Measurements from ENCODE around the gene PTGIS. TPM values are rescaled to one million over a fixed set of nuclear protein-coding genes. Genes with fewer than 3 reads are reported as not detected.

The PTGIS gene
- polyA plus RNA-seq, 1 donor (not counting 4 experiments of a cell fraction or from before 2014, with no cell fraction given): not detected

DNA sequence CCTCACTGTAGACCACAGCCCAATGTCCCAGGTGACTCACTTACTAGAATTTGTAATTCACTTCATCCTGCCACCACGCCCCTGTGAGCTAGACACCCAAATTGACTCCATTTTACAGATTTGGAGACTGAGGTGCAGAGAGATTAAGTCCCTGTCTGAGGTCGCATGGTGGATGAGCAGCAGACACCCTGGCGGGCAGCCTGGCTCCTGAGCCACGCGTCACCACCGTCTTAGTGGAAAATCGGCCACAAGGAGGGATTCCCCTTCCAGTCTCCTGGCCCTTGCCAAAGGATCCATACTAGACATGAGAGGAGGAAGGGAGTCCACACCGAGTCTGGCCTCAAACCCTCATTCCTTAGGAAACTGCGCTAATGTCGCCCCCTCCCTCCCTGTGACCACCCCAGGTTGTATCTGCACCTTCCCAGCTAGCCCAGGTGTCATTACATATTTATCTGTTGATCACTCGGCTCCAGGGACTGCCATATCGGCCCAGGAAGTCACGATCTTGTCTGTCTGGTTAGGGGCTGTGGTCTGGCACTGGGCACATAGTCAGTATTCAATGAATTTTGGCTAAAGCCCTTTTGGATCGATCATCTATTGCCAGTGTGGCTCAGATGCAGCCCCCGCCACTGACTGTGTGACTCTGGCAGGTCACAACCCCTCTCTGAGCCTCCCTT, 25.7 kb upstream of the PTGIS start:
- DNase-seq (ENCODE audit: low read depth, low spot score): no peak
- Histone ChIP-seq H3K9me1 (ENCODE audit: control insufficient read depth, extremely low read depth, insufficient read depth, low read length) (no peaks in the 10 kb centered on the region), H3K4me2 (ENCODE audit: control insufficient read depth, extremely low read depth, insufficient read depth, low read depth, low read length) (no peak overlapping the region), H4K20me1 (ENCODE audit: control insufficient read depth, extremely low read depth, insufficient read depth, low read length) (no peaks in the 10 kb centered on the region), H3K79me2 (ENCODE audit: control insufficient read depth, insufficient read depth, low read length) (no peaks in the 10 kb centered on the region), H3K9me3 (ENCODE audit: control insufficient read depth, low read depth, low read length) (no peaks in the 10 kb centered on the region), H3K27ac (ENCODE audit: control insufficient read depth, insufficient read depth, low read length) (no peak overlapping the region), H3K9ac (ENCODE audit: control insufficient read depth, extremely low read depth, insufficient read depth, low read length) (no peak overlapping the region), H3K36me3 (ENCODE audit: control insufficient read depth in 2 of 2, extremely low read depth in 1 of 2, insufficient read depth in 2 of 2, low read length in 2 of 2) (no peaks in the 10 kb centered on the region), H3K27me3 (ENCODE audit: control insufficient read depth, extremely low read depth, insufficient read depth, low read length) (peaks cover 13% of the 10 kb centered on the region), H2AFZ (ENCODE audit: control insufficient read depth, low read length) (no peak overlapping the region), H3K4me3 (ENCODE audit: control insufficient read depth in 2 of 3, extremely low read depth in 1 of 3, insufficient read depth in 2 of 3, low read depth in 1 of 3, low read length in 3 of 3) (no peak overlapping the region), H3K4me1 (ENCODE audit: control insufficient read depth, extremely low read depth, insufficient read depth, low read length) (peaks cover 11% of the 10 kb centered on the region)
- no peak for TF ChIP-seq EZH2 (IDR thresholded peaks at IDR 0.05; ENCODE audit: low read length)
- TF ChIP-seq, protein P1, sequence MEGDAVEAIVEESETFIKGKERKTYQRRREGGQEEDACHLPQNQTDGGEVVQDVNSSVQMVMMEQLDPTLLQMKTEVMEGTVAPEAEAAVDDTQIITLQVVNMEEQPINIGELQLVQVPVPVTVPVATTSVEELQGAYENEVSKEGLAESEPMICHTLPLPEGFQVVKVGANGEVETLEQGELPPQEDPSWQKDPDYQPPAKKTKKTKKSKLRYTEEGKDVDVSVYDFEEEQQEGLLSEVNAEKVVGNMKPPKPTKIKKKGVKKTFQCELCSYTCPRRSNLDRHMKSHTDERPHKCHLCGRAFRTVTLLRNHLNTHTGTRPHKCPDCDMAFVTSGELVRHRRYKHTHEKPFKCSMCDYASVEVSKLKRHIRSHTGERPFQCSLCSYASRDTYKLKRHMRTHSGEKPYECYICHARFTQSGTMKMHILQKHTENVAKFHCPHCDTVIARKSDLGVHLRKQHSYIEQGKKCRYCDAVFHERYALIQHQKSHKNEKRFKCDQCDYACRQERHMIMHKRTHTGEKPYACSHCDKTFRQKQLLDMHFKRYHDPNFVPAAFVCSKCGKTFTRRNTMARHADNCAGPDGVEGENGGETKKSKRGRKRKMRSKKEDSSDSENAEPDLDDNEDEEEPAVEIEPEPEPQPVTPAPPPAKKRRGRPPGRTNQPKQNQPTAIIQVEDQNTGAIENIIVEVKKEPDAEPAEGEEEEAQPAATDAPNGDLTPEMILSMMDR (optimal IDR thresholded peaks at IDR 0.05 in 1 of 3, IDR thresholded peaks at IDR 0.05 in 1 of 3, conservative IDR thresholded peaks at IDR 0.05 in 1 of 3; ENCODE audit: extremely low read depth in 1 of 3, insufficient read depth in 2 of 3, low read length in 3 of 3): no peak
- no peak for FAIRE-seq
- dilution Hi-C loops (cut with MboI; ENCODE audit: extremely low pct_ligation_motif_present, low sequenced_read_pairs): no loop called here

GRCh38 chr20:49592120-49592519, 24.2 kb upstream of the PTGIS start:
- Histone ChIP-seq H3K4me2 (ENCODE audit: control insufficient read depth, extremely low read depth, insufficient read depth, low read depth, low read length) (no peak overlapping the region), H3K27ac (ENCODE audit: control insufficient read depth, insufficient read depth, low read length) (no peak overlapping the region), H3K9me3 (ENCODE audit: control insufficient read depth, low read depth, low read length) (no peaks in the 10 kb centered on the region), H3K36me3 (ENCODE audit: control insufficient read depth in 2 of 2, extremely low read depth in 1 of 2, insufficient read depth in 2 of 2, low read length in 2 of 2) (no peaks in the 10 kb centered on the region), H3K9ac (ENCODE audit: control insufficient read depth, extremely low read depth, insufficient read depth, low read length) (no peak overlapping the region), H4K20me1 (ENCODE audit: control insufficient read depth, extremely low read depth, insufficient read depth, low read length) (no peaks in the 10 kb centered on the region), H3K79me2 (ENCODE audit: control insufficient read depth, insufficient read depth, low read length) (no peaks in the 10 kb centered on the region), H3K4me3 (ENCODE audit: control insufficient read depth in 2 of 3, extremely low read depth in 1 of 3, insufficient read depth in 2 of 3, low read depth in 1 of 3, low read length in 3 of 3) (no peak overlapping the region), H2AFZ (ENCODE audit: control insufficient read depth, low read length) (no peak overlapping the region), H3K4me1 (ENCODE audit: control insufficient read depth, extremely low read depth, insufficient read depth, low read length) (peaks cover 11% of the 10 kb centered on the region), H3K27me3 (ENCODE audit: control insufficient read depth, extremely low read depth, insufficient read depth, low read length) (peaks cover 13% of the 10 kb centered on the region), H3K9me1 (ENCODE audit: control insufficient read depth, extremely low read depth, insufficient read depth, low read length) (no peaks in the 10 kb centered on the region)
- TF ChIP-seq EZH2 (IDR thresholded peaks at IDR 0.05; ENCODE audit: low read length): no peak
- TF ChIP-seq, protein P1 (optimal IDR thresholded peaks at IDR 0.05 in 1 of 3, IDR thresholded peaks at IDR 0.05 in 1 of 3, conservative IDR thresholded peaks at IDR 0.05 in 1 of 3; ENCODE audit: extremely low read depth in 1 of 3, insufficient read depth in 2 of 3, low read length in 3 of 3): no peak
- DNase-seq (ENCODE audit: low read depth, low spot score): no peak
- no peak for FAIRE-seq
- dilution Hi-C loops (cut with MboI; ENCODE audit: extremely low pct_ligation_motif_present, low sequenced_read_pairs): no loop called here

All from keratinocyte (primary cell).